PC-9 (cell line): ENCODE measurements around the gene PRICKLE2. TPM values are rescaled to one million over a fixed set of nuclear protein-coding genes. Genes with fewer than 3 reads are reported as not detected.

Source experiments
- BruUV-seq: library from RNA; stranded (reverse); fragments of 400-500 nt; replicated peaks from 2 replicates; lab custom pipeline; 2021; lab: Mats Ljungman, UMichigan
- CTCF ChIA-PET: fragments of 300-600 bp; sonication (Branson Sonifier 250); formaldehyde crosslinking; loops from one replicate; lab custom pipeline; 2022; ENCODE audit warnings: antibody characterized with exemption; lab: Charles Lee
- POLR2A ChIA-PET: fragments of 300-600 bp; sonication (Branson Sonifier 250); formaldehyde crosslinking; loops from one replicate; lab custom pipeline; 2022; ENCODE audit warnings: antibody characterized with exemption; ENCODE audit not compliant: unreplicated experiment; lab: Charles Lee
- DNase-seq, 2 experiments: peaks; one replicate each; pipeline versions ENCODE4 v3.0.0 to v3.0.0-alpha.2; 2015 to 2022; ENCODE audit warnings: mixed read lengths in 1 of 2
- H2AFZ ChIP-seq: fragments of 200-600 bp; sonication (generic); 2 replicates; pipeline ENCODE4 v1.8.1; 2017; ENCODE audit warnings: antibody characterized with exemption
- H3F3A ChIP-seq: fragments of 200-600 bp; sonication (generic); 2 replicates; pipeline ENCODE4 v1.8.1; 2017; ENCODE audit warnings: antibody characterized with exemption, mild to moderate bottlenecking, low read depth; ENCODE audit not compliant: insufficient read depth
- H3K27ac ChIP-seq: fragments of 200-600 bp; sonication (generic); 2 replicates; pipeline ENCODE4 v1.6.1; 2016; ENCODE audit warnings: mixed run types
- H3K27me3 ChIP-seq: fragments of 200-600 bp; sonication (generic); 2 replicates; pipeline ENCODE4 v1.6.1; 2016; ENCODE audit warnings: low read depth, mixed run types; ENCODE audit not compliant: insufficient read depth
- H3K36me3 ChIP-seq: fragments of 200-600 bp; sonication (generic); 2 replicates; pipeline ENCODE4 v1.6.1; 2016; ENCODE audit warnings: low read depth, mixed run types
- H3K4me1 ChIP-seq: fragments of 200-600 bp; sonication (generic); replicated peaks from 2 replicates; pipeline ENCODE4 v1.6.1; 2016; ENCODE audit warnings: mixed run types; ENCODE audit not compliant: insufficient read depth
- H3K4me2 ChIP-seq: fragments of 200-600 bp; sonication (generic); 2 replicates; pipeline ENCODE4 v1.6.1; 2017; ENCODE audit warnings: mixed run types
- H3K4me3 ChIP-seq: fragments of 200-600 bp; sonication (generic); 2 replicates; pipeline ENCODE4 v1.6.1; 2016; ENCODE audit warnings: mixed run types
- H3K79me2 ChIP-seq: fragments of 200-600 bp; sonication (generic); 2 replicates; pipeline ENCODE4 v1.6.1; 2017; ENCODE audit warnings: low read depth, mixed run types
- H3K9me2 ChIP-seq: fragments of 200-600 bp; sonication (generic); 2 replicates; pipeline ENCODE4 v1.8.1; 2017; ENCODE audit warnings: mild to moderate bottlenecking; ENCODE audit not compliant: insufficient read depth
- H3K9me3 ChIP-seq: fragments of 200-600 bp; sonication (generic); 2 replicates; pipeline ENCODE4 v1.8.1; 2016; ENCODE audit warnings: low read depth; ENCODE audit not compliant: insufficient read depth
- H4K20me1 ChIP-seq: fragments of 200-600 bp; sonication (generic); 2 replicates; pipeline ENCODE4 v1.8.1; 2017; ENCODE audit not compliant: insufficient read depth
- EZH2 ChIP-seq: fragments of 200-600 bp; sonication (generic); IDR thresholded peaks from 2 replicates; pipeline ENCODE4 v1.8.0; 2017; ENCODE audit warnings: antibody characterized with exemption, low read depth
- intact Hi-C: fragments of 100-400 bp; cut with micrococcal nuclease; formaldehyde crosslinking; loops from one replicate; pipeline ENCODE4 v1.10.0; 2022; ENCODE audit not compliant: unreplicated experiment
- total RNA-seq: library from RNA; stranded (reverse); gene quantifications from 2 replicates; pipeline ENCODE4 v1.2.3, GENCODE V29; 2021
- TF ChIP-seq, protein P1 (sequence below): fragments of 200-600 bp; sonication (generic); conservative IDR thresholded peaks from 2 replicates; pipeline ENCODE4 v1.6.1; 2017; ENCODE audit warnings: mixed run types, antibody characterized with exemption, mild to moderate bottlenecking, moderate library complexity

Gene PRICKLE2
- total RNA-seq, 1 experiment from 2014 or later = 7.9 TPM

DNA sequence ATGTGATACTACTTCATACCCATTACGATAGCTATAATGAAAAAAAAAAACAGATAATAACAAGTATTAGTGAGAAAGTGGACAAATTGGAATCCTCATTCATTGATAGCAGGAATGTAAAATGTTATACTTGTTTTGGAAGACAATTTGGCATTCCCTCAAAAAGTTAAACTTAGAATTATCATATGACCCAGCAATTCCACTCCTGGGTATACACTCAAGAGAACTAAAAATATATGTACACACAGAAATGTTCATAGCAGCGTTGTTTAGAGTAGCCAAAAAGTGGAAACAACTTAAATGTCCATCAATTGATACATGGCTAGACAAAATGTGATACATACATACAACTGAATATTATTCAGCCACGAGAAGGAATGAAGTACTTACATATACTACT, 69.9 kb downstream of the PRICKLE2 start:
- TF ChIP-seq EZH2 = no peak
- TF ChIP-seq, protein P1, sequence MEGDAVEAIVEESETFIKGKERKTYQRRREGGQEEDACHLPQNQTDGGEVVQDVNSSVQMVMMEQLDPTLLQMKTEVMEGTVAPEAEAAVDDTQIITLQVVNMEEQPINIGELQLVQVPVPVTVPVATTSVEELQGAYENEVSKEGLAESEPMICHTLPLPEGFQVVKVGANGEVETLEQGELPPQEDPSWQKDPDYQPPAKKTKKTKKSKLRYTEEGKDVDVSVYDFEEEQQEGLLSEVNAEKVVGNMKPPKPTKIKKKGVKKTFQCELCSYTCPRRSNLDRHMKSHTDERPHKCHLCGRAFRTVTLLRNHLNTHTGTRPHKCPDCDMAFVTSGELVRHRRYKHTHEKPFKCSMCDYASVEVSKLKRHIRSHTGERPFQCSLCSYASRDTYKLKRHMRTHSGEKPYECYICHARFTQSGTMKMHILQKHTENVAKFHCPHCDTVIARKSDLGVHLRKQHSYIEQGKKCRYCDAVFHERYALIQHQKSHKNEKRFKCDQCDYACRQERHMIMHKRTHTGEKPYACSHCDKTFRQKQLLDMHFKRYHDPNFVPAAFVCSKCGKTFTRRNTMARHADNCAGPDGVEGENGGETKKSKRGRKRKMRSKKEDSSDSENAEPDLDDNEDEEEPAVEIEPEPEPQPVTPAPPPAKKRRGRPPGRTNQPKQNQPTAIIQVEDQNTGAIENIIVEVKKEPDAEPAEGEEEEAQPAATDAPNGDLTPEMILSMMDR = no peak
- no peaks in the 10 kb centered on the region for H3K9me3 ChIP-seq
- H3F3A ChIP-seq = peaks cover 11% of the 10 kb centered on the region; the same call in 1 of the 2 replicates
- no peak overlapping the region for H3K4me3 ChIP-seq
- no peaks in the 10 kb centered on the region for H3K79me2 ChIP-seq
- intact Hi-C loops = loop anchor here (10.0 kb wide), 1 partner anchor 59 kb away; no protein-coding TSS in a partner anchor
- ChIA-PET POLR2A (no interaction called here), CTCF (interaction anchor here (0.7 kb wide), 1 partner anchor 221 kb away, joined by 4 read pairs; no protein-coding TSS in a partner anchor)
- H3K4me1 ChIP-seq = peaks cover 27% of the 10 kb centered on the region
- H3K9me2 ChIP-seq = no peaks in the 10 kb centered on the region
- no peak overlapping the region for H3K27ac ChIP-seq
- no peaks in the 10 kb centered on the region for H3K36me3 ChIP-seq
- BruUV-seq = no TSS peak
- H3K4me2 ChIP-seq = no peak overlapping the region
- no peak overlapping the region for H2AFZ ChIP-seq
- H3K27me3 ChIP-seq = no peaks in the 10 kb centered on the region
- H4K20me1 ChIP-seq = no peaks in the 10 kb centered on the region
- DNase-seq = no peak

DNA sequence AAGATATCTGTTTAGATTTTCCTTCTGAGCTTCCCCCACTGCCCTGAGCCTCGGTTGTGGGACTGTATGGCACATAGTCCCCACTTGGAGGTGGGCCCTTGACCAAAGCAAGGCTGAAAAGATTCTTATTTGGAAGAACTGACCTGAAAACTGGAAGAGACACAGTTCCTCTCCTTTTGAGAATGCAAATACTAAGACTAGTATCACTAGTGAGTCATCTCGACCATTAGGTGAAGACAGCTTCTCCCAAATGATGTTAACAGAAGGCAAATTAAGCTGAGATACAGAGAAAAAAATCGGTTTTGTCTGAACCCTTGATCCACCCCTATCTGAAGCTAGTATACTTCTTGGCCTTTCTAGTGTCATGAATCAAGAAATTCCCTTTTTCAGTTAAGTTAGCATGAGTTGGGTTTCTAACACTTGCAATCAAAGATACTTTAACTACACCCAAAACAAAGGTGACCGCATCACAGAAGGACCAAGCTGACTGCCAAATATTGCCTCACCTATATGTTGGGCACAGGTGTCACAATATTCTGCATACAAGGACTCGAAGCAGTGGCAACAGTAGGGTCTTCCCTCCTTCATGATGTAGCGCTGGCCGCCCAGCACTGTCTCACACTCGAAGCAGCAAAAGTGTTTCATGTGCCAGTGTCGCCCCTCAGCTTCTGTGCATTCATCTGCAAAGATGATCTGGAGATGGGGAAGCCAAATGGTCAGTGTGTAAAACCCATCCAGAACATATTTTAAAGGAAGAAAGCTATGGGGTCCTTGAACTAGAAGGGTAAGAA, 72.4 kb downstream of the PRICKLE2 start:
- Histone ChIP-seq H3K27me3 (no peaks in the 10 kb centered on the region), H2AFZ (no peak overlapping the region), H3K9me3 (no peaks in the 10 kb centered on the region), H3K36me3 (no peaks in the 10 kb centered on the region), H3K4me3 (no peak overlapping the region), H4K20me1 (no peaks in the 10 kb centered on the region), H3K79me2 (no peaks in the 10 kb centered on the region), H3K4me2 (no peak overlapping the region), H3F3A (peaks cover 10% of the 10 kb centered on the region; the same call in 1 of the 2 replicates), H3K9me2 (no peaks in the 10 kb centered on the region), H3K4me1 (peaks cover 16% of the 10 kb centered on the region), H3K27ac (no peak overlapping the region)
- no TSS peak for BruUV-seq
- ChIA-PET CTCF (no interaction called here), POLR2A (no interaction called here)
- DNase-seq = no peak
- intact Hi-C loops = loop anchor here (10.0 kb wide), 1 partner anchor 62 kb away; no protein-coding TSS in a partner anchor
- no peak for TF ChIP-seq EZH2
- TF ChIP-seq, protein P1 = no peak

DNA sequence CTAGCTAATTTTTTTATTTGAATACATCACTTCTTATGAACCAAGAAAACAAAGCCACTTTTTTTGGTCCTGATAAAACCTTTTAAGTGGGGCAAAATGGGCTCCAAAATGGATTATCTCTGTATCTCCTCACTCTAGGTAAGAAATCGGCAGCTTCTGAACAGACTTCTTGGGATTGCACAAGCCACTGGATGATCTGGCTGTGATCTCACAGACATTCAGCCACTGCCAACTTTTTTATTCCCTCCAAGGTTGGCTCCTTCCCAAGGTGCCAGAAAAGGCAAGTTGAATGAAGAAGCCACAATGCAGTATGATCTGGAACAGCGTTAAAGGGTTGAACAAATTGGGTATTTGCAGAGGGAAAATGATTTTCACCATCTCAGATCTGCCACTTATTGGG, 73.2 kb downstream of the PRICKLE2 start:
- POLR2A ChIA-PET = no interaction called here
- no peak for DNase-seq

More for the DNA sequence above, 73.2 kb downstream of the PRICKLE2 start:
- H3K9me2 ChIP-seq = no peaks in the 10 kb centered on the region
- no peak overlapping the region for H3K4me3 ChIP-seq
- BruUV-seq = no TSS peak
- no peaks in the 10 kb centered on the region for H3K79me2 ChIP-seq
- CTCF ChIA-PET = no interaction called here
- no peaks in the 10 kb centered on the region for H3K36me3 ChIP-seq
- H3K4me1 ChIP-seq = peaks cover 8% of the 10 kb centered on the region
- H2AFZ ChIP-seq = no peak overlapping the region
- intact Hi-C loops = loop anchor here (10.0 kb wide), 1 partner anchor 63 kb away; no protein-coding TSS in a partner anchor
- H3K27ac ChIP-seq = no peak overlapping the region
- no peak overlapping the region for H3K4me2 ChIP-seq
- no peaks in the 10 kb centered on the region for H3K27me3 ChIP-seq
- H4K20me1 ChIP-seq = no peaks in the 10 kb centered on the region
- TF ChIP-seq, protein P1 = no peak
- no peak for TF ChIP-seq EZH2
- peaks cover 2% of the 10 kb centered on the region; the same call in 1 of the 2 replicates for H3F3A ChIP-seq
- H3K9me3 ChIP-seq = no peaks in the 10 kb centered on the region
